Effector memory CD8-positive, alpha-beta T cell (primary cell): ENCODE measurements around the gene ATP6V0E2.
A peak's percentile ranks its signal among the peaks of the same experiment; 100 is the strongest.

Experiments
- ATAC-seq: fragments of 150-1000 bp; cut with Tn5 transposase; replicated peaks from 2 replicates; pipeline ENCODE4 v1.10.0; 2021; ENCODE audit warnings: mild to moderate bottlenecking, moderate library complexity
- DNase-seq, 3 experiments: peaks; one replicate each; pipeline ENCODE4 v3.0.0; 2021
- H3K27ac Mint-ChIP-seq, 2 donors: one replicate each; pipeline ENCODE4 v1.8.0; 2022; ENCODE audit warnings: mild to moderate bottlenecking in 2 of 2, mixed read lengths in 2 of 2, moderate library complexity in 2 of 2
- H3K27me3 Mint-ChIP-seq, 2 donors: one replicate each; pipeline ENCODE4 v1.8.0; 2022; ENCODE audit warnings: mixed read lengths in 2 of 2
- H3K36me3 Mint-ChIP-seq: one replicate; pipeline ENCODE4 v1.8.0; 2022; ENCODE audit warnings: mild to moderate bottlenecking, moderate library complexity, mixed read lengths; ENCODE audit not compliant: insufficient read depth
- H3K4me1 Mint-ChIP-seq, 2 donors: one replicate each; pipeline ENCODE4 v1.8.0; 2022; ENCODE audit warnings: low read depth in 2 of 2, mixed read lengths in 2 of 2
- H3K4me3 Mint-ChIP-seq, 2 donors: one replicate each; pipeline ENCODE4 v1.8.0; 2022; ENCODE audit warnings: mild to moderate bottlenecking in 2 of 2, mixed read lengths in 2 of 2, moderate library complexity in 2 of 2
- H3K9me3 Mint-ChIP-seq, 2 donors: one replicate each; pipeline ENCODE4 v1.8.0; 2022; ENCODE audit warnings: mixed read lengths in 2 of 2

Gene ATP6V0E2

GRCh38 chr7:149861728-149862045, 12.1 kb upstream of the ATP6V0E2 start:
- Mint-ChIP-seq H3K27ac (no peak overlapping the region), H3K36me3 (peaks cover 19% of the 10 kb centered on the region), H3K9me3 (no peaks in the 10 kb centered on the region), H3K4me1 (peaks cover 21 to 23% of the 10 kb centered on the region in 2 donors), H3K27me3 (no peaks in the 10 kb centered on the region), H3K4me3 (no peak overlapping the region)
- no peak for ATAC-seq
- no peak for DNase-seq

- no peak overlapping the region for H3K4me3 Mint-ChIP-seq
- no peak overlapping the region for H3K27ac Mint-ChIP-seq
- H3K4me1 Mint-ChIP-seq = peaks cover 24 to 28% of the 10 kb centered on the region in 2 donors
- no peaks in the 10 kb centered on the region for H3K9me3 Mint-ChIP-seq
- DNase-seq (no peak), ATAC-seq (no peak)
- H3K36me3 Mint-ChIP-seq = peaks cover 19% of the 10 kb centered on the region
- H3K27me3 Mint-ChIP-seq = no peaks in the 10 kb centered on the region
These were observed 11.6 kb upstream of the ATP6V0E2 start for GRCh38 chr7:149862156-149862555.

GRCh38 chr7:149863500-149863899, 10.3 kb upstream of the ATP6V0E2 start:
- H3K36me3 Mint-ChIP-seq = peaks cover 19% of the 10 kb centered on the region
- no peak overlapping the region for H3K4me3 Mint-ChIP-seq
- no peak for ATAC-seq
- DNase-seq = no peak
- no peaks in the 10 kb centered on the region for H3K9me3 Mint-ChIP-seq
- H3K27me3 Mint-ChIP-seq = no peaks in the 10 kb centered on the region
- peaks cover 29 to 37% of the 10 kb centered on the region in 2 donors for H3K4me1 Mint-ChIP-seq
- H3K27ac Mint-ChIP-seq = no peak overlapping the region

- Mint-ChIP-seq H3K36me3 (peaks cover 19% of the 10 kb centered on the region), H3K27me3 (no peaks in the 10 kb centered on the region), H3K9me3 (no peaks in the 10 kb centered on the region), H3K4me1 (peaks cover 34 to 42% of the 10 kb centered on the region in 2 donors), H3K27ac (peak overlapping the region; percentile 64 to 72), H3K4me3 (peak overlapping the region; percentile 13 to 29)
- no peak for ATAC-seq
- no peak for DNase-seq
These were observed 9.7 kb upstream of the ATP6V0E2 start for GRCh38 chr7:149864023-149864422.

- peak overlapping the region; percentile 51 to 61 for H3K4me3 Mint-ChIP-seq
- H3K36me3 Mint-ChIP-seq = peaks cover 19% of the 10 kb centered on the region
- peaks cover 40 to 49% of the 10 kb centered on the region in 2 donors for H3K4me1 Mint-ChIP-seq
- H3K27ac Mint-ChIP-seq = peak overlapping the region; percentile 72 to 91
- ATAC-seq = no peak
- no peak for DNase-seq
- no peaks in the 10 kb centered on the region for H3K27me3 Mint-ChIP-seq
- H3K9me3 Mint-ChIP-seq = no peaks in the 10 kb centered on the region
These were observed 9.0 kb upstream of the ATP6V0E2 start for GRCh38 chr7:149864751-149865150.

- Mint-ChIP-seq H3K4me3 (peak overlapping the region; percentile 51 to 61), H3K27me3 (no peaks in the 10 kb centered on the region), H3K36me3 (peaks cover 24% of the 10 kb centered on the region), H3K4me1 (peaks cover 47 to 56% of the 10 kb centered on the region in 2 donors), H3K9me3 (no peaks in the 10 kb centered on the region), H3K27ac (peak overlapping the region; percentile 72 to 91)
- DNase-seq = peak; percentile 38 to 51 (median 38)
- ATAC-seq = peak; percentile 67
These were observed 8.3 kb upstream of the ATP6V0E2 start for GRCh38 chr7:149865437-149865836.

- no peaks in the 10 kb centered on the region for H3K9me3 Mint-ChIP-seq
- ATAC-seq = no peak
- peak overlapping the region; percentile 72 to 91 for H3K27ac Mint-ChIP-seq
- peak overlapping the region; percentile 51 to 61 for H3K4me3 Mint-ChIP-seq
- H3K27me3 Mint-ChIP-seq = no peaks in the 10 kb centered on the region
- peaks cover 56 to 64% of the 10 kb centered on the region in 2 donors for H3K4me1 Mint-ChIP-seq
- H3K36me3 Mint-ChIP-seq = peaks cover 21% of the 10 kb centered on the region
- DNase-seq = no peak
These were observed 7.5 kb upstream of the ATP6V0E2 start for GRCh38 chr7:149866139-149866778.

GRCh38 chr7:149866779-149867447, 6.9 kb upstream of the ATP6V0E2 start:
- Mint-ChIP-seq H3K27me3 (no peaks in the 10 kb centered on the region), H3K27ac (peak overlapping the region; percentile 20 to 77), H3K9me3 (no peaks in the 10 kb centered on the region), H3K36me3 (peaks cover 17% of the 10 kb centered on the region), H3K4me1 (peaks cover 60 to 70% of the 10 kb centered on the region in 2 donors), H3K4me3 (peak overlapping the region in 1 of 2 donors; percentile 21)
- ATAC-seq (no peak), DNase-seq (no peak)

GRCh38 chr7:149867762-149868622, 5.8 kb upstream of the ATP6V0E2 start:
- peaks cover 60 to 73% of the 10 kb centered on the region in 2 donors for H3K4me1 Mint-ChIP-seq
- peaks cover 16% of the 10 kb centered on the region for H3K36me3 Mint-ChIP-seq
- no peak for ATAC-seq
- peak overlapping the region; percentile 33 for H3K4me3 Mint-ChIP-seq
- H3K27ac Mint-ChIP-seq = peak overlapping the region; percentile 28 to 84
- no peak for DNase-seq
- no peaks in the 10 kb centered on the region for H3K27me3 Mint-ChIP-seq
- H3K9me3 Mint-ChIP-seq = no peaks in the 10 kb centered on the region

GRCh38 chr7:149868623-149869290, 5.0 kb upstream of the ATP6V0E2 start:
- DNase-seq (no peak), ATAC-seq (no peak)
- Mint-ChIP-seq H3K27me3 (no peaks in the 10 kb centered on the region), H3K4me3 (peak overlapping the region; percentile 70 to 86), H3K36me3 (peaks cover 16% of the 10 kb centered on the region), H3K27ac (peak overlapping the region; percentile 10 to 84), H3K4me1 (peaks cover 60 to 76% of the 10 kb centered on the region in 2 donors), H3K9me3 (no peaks in the 10 kb centered on the region)

GRCh38 chr7:149869291-149869650, 4.5 kb upstream of the ATP6V0E2 start:
- DNase-seq = no peak
- peaks cover 15% of the 10 kb centered on the region for H3K36me3 Mint-ChIP-seq
- peaks cover 58 to 75% of the 10 kb centered on the region in 2 donors for H3K4me1 Mint-ChIP-seq
- H3K4me3 Mint-ChIP-seq = peak overlapping the region; percentile 70 to 86
- no peak for ATAC-seq
- H3K27ac Mint-ChIP-seq = peak overlapping the region; percentile 84 to 88
- no peaks in the 10 kb centered on the region for H3K27me3 Mint-ChIP-seq
- H3K9me3 Mint-ChIP-seq = no peaks in the 10 kb centered on the region

- no peaks in the 10 kb centered on the region for H3K27me3 Mint-ChIP-seq
- H3K9me3 Mint-ChIP-seq = no peaks in the 10 kb centered on the region
- peak; percentile 65 for ATAC-seq
- H3K36me3 Mint-ChIP-seq = peaks cover 12% of the 10 kb centered on the region
- peak overlapping the region; percentile 70 to 86 for H3K4me3 Mint-ChIP-seq
- H3K27ac Mint-ChIP-seq = peak overlapping the region; percentile 84 to 88
- peaks cover 60 to 78% of the 10 kb centered on the region in 2 donors for H3K4me1 Mint-ChIP-seq
- peak; percentile 56 to 61 (median 57) for DNase-seq
These were observed 3.9 kb upstream of the ATP6V0E2 start for GRCh38 chr7:149869867-149870266.

GRCh38 chr7:149870274-149870673, 3.5 kb upstream of the ATP6V0E2 start:
- Mint-ChIP-seq H3K9me3 (no peaks in the 10 kb centered on the region), H3K4me3 (peak overlapping the region; percentile 70 to 86), H3K27ac (peak overlapping the region; percentile 84 to 88), H3K27me3 (no peaks in the 10 kb centered on the region), H3K36me3 (peaks cover 12% of the 10 kb centered on the region), H3K4me1 (peaks cover 61 to 78% of the 10 kb centered on the region in 2 donors)
- DNase-seq (no peak), ATAC-seq (no peak)
